ENCODE measurements around the gene ARHGAP15. TPM values are rescaled to one million over a fixed set of nuclear protein-coding genes. Genes with fewer than 3 reads are reported as not detected.

Gene ARHGAP15
- polyA plus RNA-seq, 1 donor from 2014 or later = 0.30 TPM

DNA sequence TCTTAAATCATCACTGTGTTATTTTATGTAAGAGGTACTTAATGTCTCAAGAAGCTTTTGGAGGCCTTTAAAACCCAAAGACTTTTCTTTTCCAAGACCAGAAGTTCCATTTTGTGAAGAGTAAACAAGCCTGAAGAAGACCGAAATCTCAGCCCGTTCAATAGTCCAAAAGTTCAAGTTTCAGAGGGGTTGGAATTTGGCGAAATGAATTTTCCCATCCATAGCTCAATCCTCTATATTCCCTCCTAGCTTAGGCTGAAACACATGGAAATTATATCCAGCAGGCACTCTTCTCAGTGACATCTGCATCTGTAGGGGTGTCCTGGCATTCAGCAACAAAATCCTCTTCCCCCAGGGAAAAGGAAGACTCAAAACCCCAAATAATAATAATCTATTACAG lies 344.6 kb downstream of the ARHGAP15 start:
- Histone ChIP-seq H3K9ac (ENCODE audit: low read length) (no peak overlapping the region), H3K79me2 (replicated peaks; ENCODE audit: insufficient read depth, low read length) (no peaks in the 10 kb centered on the region), H3F3A (ENCODE audit: insufficient read depth, low read length, poor library complexity, severe bottlenecking) (no peaks in the 10 kb centered on the region), H3K9me2 (ENCODE audit: insufficient read depth, low read length) (no peaks in the 10 kb centered on the region), H3K27me3 (ENCODE audit: insufficient read depth, low read depth, low read length) (no peaks in the 10 kb centered on the region), H3K4me3 (ENCODE audit: low read length) (no peak overlapping the region), H3K4me2 (ENCODE audit: low read length) (no peak overlapping the region), H3K36me3 (ENCODE audit: insufficient read depth, low read length) (no peaks in the 10 kb centered on the region), H2AFZ (ENCODE audit: low read depth, low read length) (no peak overlapping the region), H4K20me1 (ENCODE audit: insufficient read depth) (no peaks in the 10 kb centered on the region), H3K27ac (ENCODE audit: low read length) (no peak overlapping the region), H3K9me3 (ENCODE audit: low read length) (no peaks in the 10 kb centered on the region)
- no peak for TF ChIP-seq REST (IDR thresholded peaks at IDR 0.05; ENCODE audit: borderline replicate concordance)
- TF ChIP-seq EP300 (conservative IDR thresholded peaks at IDR 0.05; ENCODE audit: poor library complexity, severe bottlenecking) = no peak
- TF ChIP-seq POLR2AphosphoS5 (IDR thresholded peaks at IDR 0.05) = no peak
- no peak for TF ChIP-seq SMC3 (conservative IDR thresholded peaks at IDR 0.05; ENCODE audit: poor library complexity)
- no peak for TF ChIP-seq EZH2 (IDR thresholded peaks at IDR 0.05; ENCODE audit: borderline replicate concordance, insufficient read depth, low read length, poor library complexity, severe bottlenecking)
- no peak for TF ChIP-seq RAD21 (conservative IDR thresholded peaks at IDR 0.05)
- no peak for TF ChIP-seq TAF1 (IDR thresholded peaks at IDR 0.05; ENCODE audit: low read depth)
- TF ChIP-seq CTCF (IDR thresholded peaks at IDR 0.05; ENCODE audit: poor library complexity, severe bottlenecking) = no peak
- TF ChIP-seq MXI1 (conservative IDR thresholded peaks at IDR 0.05; ENCODE audit: poor library complexity, severe bottlenecking) = no peak

GRCh38 chr2:143474586-143474985 lies 345.4 kb downstream of the ARHGAP15 start:
- TF ChIP-seq TAF1 (IDR thresholded peaks at IDR 0.05; ENCODE audit: low read depth) (no peak), EZH2 (IDR thresholded peaks at IDR 0.05; ENCODE audit: borderline replicate concordance, insufficient read depth, low read length, poor library complexity, severe bottlenecking) (no peak), RAD21 (conservative IDR thresholded peaks at IDR 0.05) (no peak), REST (IDR thresholded peaks at IDR 0.05; ENCODE audit: borderline replicate concordance) (no peak), MXI1 (conservative IDR thresholded peaks at IDR 0.05; ENCODE audit: poor library complexity, severe bottlenecking) (no peak), POLR2AphosphoS5 (IDR thresholded peaks at IDR 0.05) (no peak), SMC3 (conservative IDR thresholded peaks at IDR 0.05; ENCODE audit: poor library complexity) (no peak), EP300 (conservative IDR thresholded peaks at IDR 0.05; ENCODE audit: poor library complexity, severe bottlenecking) (no peak), CTCF (IDR thresholded peaks at IDR 0.05; ENCODE audit: poor library complexity, severe bottlenecking) (no peak)
- Histone ChIP-seq H3K9ac (ENCODE audit: low read length) (no peak overlapping the region), H3K4me3 (ENCODE audit: low read length) (no peak overlapping the region), H3K36me3 (ENCODE audit: insufficient read depth, low read length) (no peaks in the 10 kb centered on the region), H3K27ac (ENCODE audit: low read length) (no peak overlapping the region), H3K79me2 (replicated peaks; ENCODE audit: insufficient read depth, low read length) (no peaks in the 10 kb centered on the region), H3K9me3 (ENCODE audit: low read length) (no peaks in the 10 kb centered on the region), H2AFZ (ENCODE audit: low read depth, low read length) (no peak overlapping the region), H4K20me1 (ENCODE audit: insufficient read depth) (no peaks in the 10 kb centered on the region), H3K4me2 (ENCODE audit: low read length) (no peak overlapping the region), H3F3A (ENCODE audit: insufficient read depth, low read length, poor library complexity, severe bottlenecking) (no peaks in the 10 kb centered on the region), H3K9me2 (ENCODE audit: insufficient read depth, low read length) (no peaks in the 10 kb centered on the region), H3K27me3 (ENCODE audit: insufficient read depth, low read depth, low read length) (no peaks in the 10 kb centered on the region)
